HTR-8/SVneo (cell line): ENCODE measurements around the gene ARHGAP18.

Experiments
- DNase-seq: peaks from one replicate; pipeline ENCODE4 v3.0.0; 2011; ENCODE audit warnings: low spot score, mixed read lengths; ENCODE audit not compliant: insufficient read length
- FAIRE-seq: peaks from 2 replicates; lab custom pipeline; 2011; peaks lifted over from hg19 to GRCh38; lab: Jason Lieb, UNC

The ARHGAP18 gene, protein sequence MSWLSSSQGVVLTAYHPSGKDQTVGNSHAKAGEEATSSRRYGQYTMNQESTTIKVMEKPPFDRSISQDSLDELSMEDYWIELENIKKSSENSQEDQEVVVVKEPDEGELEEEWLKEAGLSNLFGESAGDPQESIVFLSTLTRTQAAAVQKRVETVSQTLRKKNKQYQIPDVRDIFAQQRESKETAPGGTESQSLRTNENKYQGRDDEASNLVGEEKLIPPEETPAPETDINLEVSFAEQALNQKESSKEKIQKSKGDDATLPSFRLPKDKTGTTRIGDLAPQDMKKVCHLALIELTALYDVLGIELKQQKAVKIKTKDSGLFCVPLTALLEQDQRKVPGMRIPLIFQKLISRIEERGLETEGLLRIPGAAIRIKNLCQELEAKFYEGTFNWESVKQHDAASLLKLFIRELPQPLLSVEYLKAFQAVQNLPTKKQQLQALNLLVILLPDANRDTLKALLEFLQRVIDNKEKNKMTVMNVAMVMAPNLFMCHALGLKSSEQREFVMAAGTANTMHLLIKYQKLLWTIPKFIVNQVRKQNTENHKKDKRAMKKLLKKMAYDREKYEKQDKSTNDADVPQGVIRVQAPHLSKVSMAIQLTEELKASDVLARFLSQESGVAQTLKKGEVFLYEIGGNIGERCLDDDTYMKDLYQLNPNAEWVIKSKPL

GRCh38 chr6:129709769-129710449 is at the start of gene ARHGAP18:
ARHGAP18 (minus strand) TSS chr6:129710177; CDS start chr6:129710136, 41 bp downstream.
- DNase-seq, result peak; percentile 85
- peak; percentile 73 for FAIRE-seq

GRCh38 chr6:129755787-129756186 is 45.8 kb upstream of the ARHGAP18 start:
- no peak for FAIRE-seq
- DNase-seq, result no peak

- FAIRE-seq (no peak), DNase-seq (no peak)
Observed at GRCh38 chr6:129754750-129755149, 44.8 kb upstream of the ARHGAP18 start.

DNA sequence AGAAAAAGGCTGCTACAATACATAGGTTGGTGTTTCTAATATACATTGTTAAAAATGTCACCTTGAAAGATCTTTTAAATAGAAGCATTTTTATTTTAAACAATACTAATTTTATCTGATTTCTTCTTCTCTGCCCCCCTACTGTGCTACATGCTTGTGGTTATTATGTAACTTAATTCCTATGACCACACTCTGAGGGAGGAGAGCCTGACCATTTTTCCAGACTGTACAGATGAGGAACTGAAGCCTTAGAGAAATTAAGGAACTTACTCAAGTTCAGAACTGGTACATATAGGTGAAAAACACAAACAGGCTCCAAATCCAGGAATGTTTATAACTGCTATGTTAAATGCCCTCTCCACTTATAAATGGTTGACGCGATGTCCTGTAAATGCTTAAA is 43.4 kb upstream of the ARHGAP18 start:
- FAIRE-seq (no peak), DNase-seq (no peak)

- no peak for FAIRE-seq
- DNase-seq, result no peak
Observed at GRCh38 chr6:129751384-129751783, 41.4 kb upstream of the ARHGAP18 start.

DNA sequence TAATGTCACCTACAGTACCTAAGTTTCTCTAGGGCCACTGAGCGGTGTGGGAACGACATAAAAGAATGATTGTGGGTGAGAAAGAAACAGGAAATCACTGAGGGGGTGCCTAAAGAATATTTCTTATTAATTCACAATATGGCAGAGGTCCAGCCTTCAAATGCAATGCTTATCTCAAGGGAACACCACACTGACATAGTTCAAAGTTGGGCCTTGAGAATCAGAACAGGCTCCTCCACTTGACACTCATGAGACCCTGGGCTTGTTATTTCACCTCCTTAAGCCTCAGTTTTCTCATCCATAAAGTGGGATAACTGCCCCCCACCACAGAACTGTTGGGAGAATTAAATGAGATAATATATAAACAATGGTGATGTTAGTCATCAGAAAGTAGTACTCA is 40.4 kb upstream of the ARHGAP18 start:
- DNase-seq (no peak), FAIRE-seq (no peak)

GRCh38 chr6:129749749-129750120 is 39.8 kb upstream of the ARHGAP18 start:
- peak; percentile 20 for DNase-seq

DNA sequence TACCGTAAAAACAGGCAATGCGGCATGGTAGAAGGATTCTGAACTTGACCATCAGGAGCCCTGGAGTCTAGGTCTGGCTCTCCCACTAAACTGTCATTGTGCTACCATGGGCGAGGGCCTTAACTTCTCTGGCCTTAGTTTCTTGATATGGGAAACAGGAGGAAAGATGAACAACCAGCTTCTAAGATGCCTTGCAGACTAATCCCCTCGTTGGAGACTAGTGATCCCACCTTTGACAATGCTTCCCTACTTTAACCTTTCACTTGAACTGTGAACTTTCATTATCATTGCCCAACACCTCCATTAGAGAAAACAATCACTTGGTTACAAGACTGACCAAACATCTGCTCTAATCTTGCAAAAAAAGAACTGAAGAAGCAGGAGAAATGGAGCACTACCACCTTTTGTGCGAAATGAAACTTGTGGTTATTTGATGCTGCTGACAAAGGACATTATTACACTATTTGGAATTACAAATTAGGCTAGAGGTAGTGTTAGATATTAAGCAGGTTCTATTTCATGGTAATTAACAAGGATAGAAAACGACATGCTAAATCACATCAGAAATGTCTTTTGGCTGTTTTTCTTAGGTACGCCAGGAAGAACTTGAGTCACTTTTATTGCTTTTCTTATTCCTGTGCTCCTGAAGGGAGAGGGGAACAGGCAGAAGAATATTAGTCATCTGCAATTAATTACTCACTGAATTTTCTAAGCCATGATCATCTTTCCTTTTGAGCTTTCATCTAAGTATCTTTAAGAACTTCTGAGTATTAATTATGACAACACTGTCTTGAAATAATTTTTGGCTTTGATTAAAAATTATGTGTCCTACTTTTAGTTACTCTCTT is 39.1 kb upstream of the ARHGAP18 start:
- DNase-seq (no peak), FAIRE-seq (no peak)

More at GRCh38 chr6:129749749-129750120, 39.8 kb upstream of the ARHGAP18 start:
- no peak for FAIRE-seq

GRCh38 chr6:129748212-129748900 is 38.4 kb upstream of the ARHGAP18 start:
- FAIRE-seq, result no peak

GRCh38 chr6:129747588-129748112 is 37.7 kb upstream of the ARHGAP18 start:
- no peak for FAIRE-seq

More at GRCh38 chr6:129748212-129748900, 38.4 kb upstream of the ARHGAP18 start:
- DNase-seq, result no peak

DNA sequence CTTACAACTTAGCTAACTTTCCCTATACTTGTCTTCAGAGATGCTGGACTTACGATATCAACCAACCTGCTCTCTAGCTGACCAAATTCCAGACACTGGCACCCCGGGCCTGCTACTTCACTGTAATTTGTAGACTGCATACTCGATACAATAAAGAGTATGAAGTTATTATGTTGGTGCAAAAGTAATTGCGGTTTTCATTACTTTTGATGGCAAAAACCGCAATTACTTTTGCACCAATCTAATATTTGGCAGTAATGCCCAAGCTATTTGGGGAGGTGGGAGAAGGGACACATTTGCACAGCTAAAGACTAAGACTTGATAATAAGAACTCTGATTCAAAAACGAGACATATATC is 34.9 kb upstream of the ARHGAP18 start:
- FAIRE-seq (no peak), DNase-seq (no peak)

More at GRCh38 chr6:129747588-129748112, 37.7 kb upstream of the ARHGAP18 start:
- DNase-seq, result no peak

DNA sequence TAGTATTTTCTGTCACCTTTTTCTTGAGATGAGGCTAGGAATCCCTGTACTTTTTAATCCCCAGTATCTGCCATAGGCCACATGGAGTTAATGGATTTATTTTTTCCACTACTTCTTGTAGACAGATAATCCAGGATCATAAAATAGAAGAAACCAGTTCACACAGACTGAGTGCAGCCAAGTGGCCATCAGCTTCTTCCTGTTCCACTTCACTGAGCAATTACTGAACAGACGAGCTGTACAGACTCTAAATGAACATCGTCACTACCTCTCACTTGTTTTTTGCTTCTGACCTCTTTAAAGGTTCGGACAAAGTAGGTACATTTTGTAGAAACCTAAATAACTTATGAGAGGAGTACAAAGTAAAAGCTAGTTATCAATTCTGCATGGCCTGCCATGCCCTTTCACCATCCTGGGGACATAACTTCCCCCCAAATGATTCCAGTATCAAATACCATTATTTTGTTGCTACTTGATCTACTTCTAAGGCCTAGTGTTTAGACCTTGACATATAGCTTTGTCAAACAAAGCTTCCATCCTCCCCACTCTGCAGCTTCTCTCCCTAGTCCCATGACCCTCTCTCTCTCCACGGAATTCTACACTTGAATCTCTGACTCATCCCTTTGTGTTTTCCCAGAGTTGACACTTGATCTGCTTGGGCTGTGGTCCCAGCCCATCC is 34.4 kb upstream of the ARHGAP18 start:
- DNase-seq, result peak; percentile 61
- FAIRE-seq, result peak; percentile 42

GRCh38 chr6:129740013-129740412 is 30.0 kb upstream of the ARHGAP18 start:
- no peak for FAIRE-seq
- no peak for DNase-seq

GRCh38 chr6:129736105-129736504 is 26.1 kb upstream of the ARHGAP18 start:
- no peak for FAIRE-seq
- no peak for DNase-seq

DNA sequence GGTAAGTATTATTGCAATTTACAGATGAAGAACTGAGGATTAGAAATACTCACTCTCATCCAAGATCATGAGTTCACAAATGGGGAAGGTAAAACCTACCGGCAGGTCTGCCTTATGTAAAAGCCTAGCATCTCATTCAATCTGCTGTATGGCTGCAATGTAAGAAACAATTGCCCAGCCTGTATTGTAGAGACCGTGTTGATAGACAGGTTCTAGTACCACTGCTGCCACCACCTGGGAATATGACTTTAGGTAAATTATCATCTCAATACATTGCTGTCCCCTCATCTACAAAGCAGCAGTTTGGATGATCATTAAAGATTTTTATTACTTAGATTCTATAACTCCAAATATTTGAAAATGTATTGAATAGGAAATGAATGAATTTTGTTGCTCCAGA is 23.3 kb upstream of the ARHGAP18 start:
- DNase-seq (no peak), FAIRE-seq (no peak)

- no peak for FAIRE-seq
Observed at GRCh38 chr6:129732542-129732941, 22.6 kb upstream of the ARHGAP18 start.

GRCh38 chr6:129732034-129732433 is 22.1 kb upstream of the ARHGAP18 start:
- FAIRE-seq (no peak), DNase-seq (no peak)

More at GRCh38 chr6:129732542-129732941, 22.6 kb upstream of the ARHGAP18 start:
- DNase-seq, result no peak

DNA sequence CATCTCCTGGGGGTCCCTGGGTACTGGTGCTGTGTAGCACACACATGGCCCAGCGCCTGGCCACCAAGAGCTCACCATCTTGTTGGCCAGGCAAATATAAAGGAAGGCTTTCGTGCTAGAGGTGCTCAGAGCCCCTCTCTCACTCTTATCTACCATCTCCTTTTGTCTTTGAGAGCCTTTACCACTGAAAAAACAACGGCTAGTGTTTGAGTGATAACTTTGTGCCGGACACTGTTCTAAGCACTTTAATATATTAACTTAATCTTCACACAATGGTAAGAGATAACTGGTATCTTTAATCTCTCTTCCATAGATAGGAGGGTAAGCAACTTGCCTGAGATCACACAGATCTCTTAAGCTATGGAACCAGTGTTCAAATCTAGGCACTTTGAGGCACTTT is 21.5 kb upstream of the ARHGAP18 start:
- FAIRE-seq, result no peak

More for the DNA sequence above, 21.5 kb upstream of the ARHGAP18 start:
- DNase-seq, result no peak
